Tibial nerve (tissue), 4 donors: ENCODE measurements around the gene BATF. TPM values are rescaled to one million over a fixed set of nuclear protein-coding genes. Genes with fewer than 3 reads are reported as not detected.

Experiments
- DNase-seq, 2 donors: peaks; one replicate each; pipeline ENCODE4 v3.0.0-alpha.2; 2019; ENCODE audit warnings: low spot score in 2 of 2
- H3K27ac ChIP-seq, 4 donors: fragments of 200-600 bp; sonication (generic) in 3 of 4; one replicate each; pipeline ENCODE4 v1.5.1; 2017 to 2019; ENCODE audit warnings: mild to moderate bottlenecking in 1 of 4
- H3K27me3 ChIP-seq, 2 donors: fragments of 200-600 bp; sonication (generic) in 1 of 2; one replicate each; pipeline versions ENCODE4 v1.5.1 to v1.6.0; 2017 to 2019
- H3K36me3 ChIP-seq, 3 donors: fragments of 200-600 bp; sonication (generic); one replicate each; pipeline ENCODE4 v1.5.1; 2018 to 2019
- H3K4me1 ChIP-seq, 4 donors: fragments of 200-600 bp; sonication (generic) in 3 of 4; one replicate each; pipeline ENCODE4 v1.5.1; 2017 to 2019
- H3K4me3 ChIP-seq, 4 donors: fragments of 200-600 bp; sonication (generic) in 3 of 4; one replicate each; pipeline ENCODE4 v1.5.1; 2017 to 2019; ENCODE audit warnings: mild to moderate bottlenecking in 1 of 4, moderate library complexity in 1 of 4
- H3K9me3 ChIP-seq, 4 donors: fragments of 200-600 bp; sonication (generic) in 3 of 4; one replicate each; pipeline ENCODE4 v1.5.1; 2017 to 2019
- EP300 ChIP-seq, 2 donors: sonication (generic); formaldehyde crosslinking; IDR thresholded peaks; one replicate each; pipeline ENCODE4 v1.6.1; 2017; ENCODE audit warnings: antibody characterized with exemption in 2 of 2, mild to moderate bottlenecking in 1 of 2
- POLR2A ChIP-seq, 2 donors: fragments of 450-650 bp; IDR thresholded peaks; one replicate each; pipeline ENCODE4 v1.6.1; 2017; ENCODE audit warnings: antibody characterized with exemption in 2 of 2, mild to moderate bottlenecking in 2 of 2, moderate library complexity in 2 of 2
- WGBS, 2 donors: methylation state at CpG; one replicate each; pipeline ENCODE4 v1.1.5; 2018; 5-methylcytosine and 5-hydroxymethylcytosine counted together
- total RNA-seq, 4 donors: library from RNA; depleted of rRNA; stranded (reverse); fragments of >200 nt; gene quantifications; one replicate each; pipeline ENCODE4 v1.1.0, GENCODE V29; 2016
- TF ChIP-seq, protein P1 (sequence below), 5 experiments: fragments of 200-600 bp in 3 of 5; fragments of 450-650 bp in 2 of 5; sonication (generic) in 3 of 5; IDR thresholded peaks; one replicate each; pipeline ENCODE4 v1.5.1; 2016 to 2019; ENCODE audit warnings: antibody characterized with exemption in 5 of 5, mild to moderate bottlenecking in 3 of 5, moderate library complexity in 2 of 5

The BATF gene
- total RNA-seq, 4 donors from 2014 or later, result 3.8 to 11.1 (median 6.3) TPM; not detected in 1

DNA sequence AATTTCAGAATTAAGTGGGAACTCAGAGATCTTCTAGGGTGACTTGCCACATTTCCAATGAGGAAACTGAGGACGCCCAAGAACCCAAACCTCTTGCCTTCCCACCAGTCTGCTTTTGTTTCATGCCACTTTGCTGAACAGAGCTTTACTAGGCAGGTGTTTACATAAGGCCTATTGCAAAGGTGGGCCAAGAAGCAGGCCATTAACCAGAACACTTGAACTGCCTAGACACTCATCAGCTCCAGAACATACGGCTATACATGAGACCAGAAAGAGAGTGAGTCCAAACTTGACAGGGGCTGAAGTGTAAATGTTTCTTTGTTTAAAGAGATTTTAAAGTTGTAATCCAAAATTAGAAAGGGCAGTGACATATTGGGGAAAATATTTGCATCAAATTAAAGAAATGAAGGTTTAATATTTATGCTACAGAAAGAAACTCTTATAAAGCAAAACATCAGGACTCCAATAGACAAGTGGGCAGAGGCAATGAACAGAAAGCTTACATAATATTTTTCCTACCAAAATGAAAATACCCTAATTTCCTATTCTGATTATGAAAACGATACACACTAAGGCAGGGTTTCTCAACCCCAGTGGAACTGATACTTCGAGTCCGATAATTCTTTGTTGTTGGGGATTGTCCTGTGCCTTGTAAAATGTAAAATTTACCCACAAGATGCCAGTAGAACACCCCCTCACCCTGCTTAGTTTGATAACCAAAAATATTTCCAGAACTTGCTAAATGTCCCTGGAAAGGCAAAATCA lies 11.7 kb downstream of the BATF start:
- 76 to 81% methylated on average over 5 of the region's 5 CpGs for WGBS, 2 donors
- peak overlapping the region in 1 of 4 donors; percentile 16 for H3K27ac ChIP-seq

DNA sequence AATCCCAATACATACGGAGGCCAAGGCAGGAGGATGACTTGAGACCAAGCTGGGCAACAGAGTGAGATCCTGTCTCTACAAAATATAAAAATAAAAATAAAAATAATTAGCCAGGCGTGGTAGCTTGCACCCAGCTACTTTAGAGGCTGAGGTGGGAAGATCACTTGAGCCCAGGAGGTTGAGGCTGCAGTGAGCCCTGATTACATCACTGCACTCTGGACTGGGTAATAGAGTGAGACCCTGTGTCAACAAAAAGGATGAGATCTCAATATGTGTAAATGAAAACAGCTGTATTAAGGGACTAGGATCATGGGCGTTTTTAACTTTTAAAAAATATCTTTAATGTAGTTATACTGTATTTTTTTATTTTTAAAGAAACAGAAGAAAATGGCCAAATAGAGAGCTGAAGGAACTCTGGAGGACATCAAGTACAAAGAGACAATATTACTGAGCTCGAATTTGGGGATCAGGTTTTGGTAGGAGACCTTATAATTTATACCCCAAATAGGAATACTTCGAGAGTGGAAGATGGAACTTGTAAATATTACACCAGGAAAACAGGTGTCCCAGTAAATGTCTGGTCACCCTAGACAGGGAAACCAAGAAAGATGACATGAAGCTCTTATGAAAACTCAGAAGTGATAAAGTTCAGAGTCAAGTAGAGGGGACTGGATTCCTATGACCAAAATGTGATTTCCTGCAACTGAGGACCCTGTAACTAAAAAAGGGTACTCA lies 13.1 kb downstream of the BATF start:
- H3K9me3 ChIP-seq, result no peaks in the 10 kb centered on the region
- 84 to 85% methylated on average over 5 of the region's 5 CpGs for whole genome bisulfite sequencing, 2 donors
- no peaks in the 10 kb centered on the region for H3K27me3 ChIP-seq
- TF ChIP-seq EP300 (IDR thresholded peaks at IDR 0.05) (no peak), POLR2A (IDR thresholded peaks at IDR 0.05) (no peak)
- TF ChIP-seq, protein P1, sequence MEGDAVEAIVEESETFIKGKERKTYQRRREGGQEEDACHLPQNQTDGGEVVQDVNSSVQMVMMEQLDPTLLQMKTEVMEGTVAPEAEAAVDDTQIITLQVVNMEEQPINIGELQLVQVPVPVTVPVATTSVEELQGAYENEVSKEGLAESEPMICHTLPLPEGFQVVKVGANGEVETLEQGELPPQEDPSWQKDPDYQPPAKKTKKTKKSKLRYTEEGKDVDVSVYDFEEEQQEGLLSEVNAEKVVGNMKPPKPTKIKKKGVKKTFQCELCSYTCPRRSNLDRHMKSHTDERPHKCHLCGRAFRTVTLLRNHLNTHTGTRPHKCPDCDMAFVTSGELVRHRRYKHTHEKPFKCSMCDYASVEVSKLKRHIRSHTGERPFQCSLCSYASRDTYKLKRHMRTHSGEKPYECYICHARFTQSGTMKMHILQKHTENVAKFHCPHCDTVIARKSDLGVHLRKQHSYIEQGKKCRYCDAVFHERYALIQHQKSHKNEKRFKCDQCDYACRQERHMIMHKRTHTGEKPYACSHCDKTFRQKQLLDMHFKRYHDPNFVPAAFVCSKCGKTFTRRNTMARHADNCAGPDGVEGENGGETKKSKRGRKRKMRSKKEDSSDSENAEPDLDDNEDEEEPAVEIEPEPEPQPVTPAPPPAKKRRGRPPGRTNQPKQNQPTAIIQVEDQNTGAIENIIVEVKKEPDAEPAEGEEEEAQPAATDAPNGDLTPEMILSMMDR (IDR thresholded peaks at IDR 0.05), result no peak
- peaks cover 0 to 18% (median 4%) of the 10 kb centered on the region in 4 donors for H3K4me1 ChIP-seq
- H3K4me3 ChIP-seq, result no peak overlapping the region
- no peak for DNase-seq
- no peaks in the 10 kb centered on the region for H3K36me3 ChIP-seq
- peak overlapping the region in 3 of 4 donors; percentile 19 to 75 (median 73) for H3K27ac ChIP-seq

More for the DNA sequence above, 11.7 kb downstream of the BATF start:
- Histone ChIP-seq H3K27me3 (no peaks in the 10 kb centered on the region), H3K9me3 (no peaks in the 10 kb centered on the region), H3K4me3 (no peak overlapping the region), H3K4me1 (peaks cover 0 to 18% (median 2%) of the 10 kb centered on the region in 4 donors), H3K36me3 (no peaks in the 10 kb centered on the region)
- no peak for DNase-seq
- TF ChIP-seq, protein P1 (IDR thresholded peaks at IDR 0.05), result no peak
- TF ChIP-seq EP300 (IDR thresholded peaks at IDR 0.05) (no peak), POLR2A (IDR thresholded peaks at IDR 0.05) (no peak)

DNA sequence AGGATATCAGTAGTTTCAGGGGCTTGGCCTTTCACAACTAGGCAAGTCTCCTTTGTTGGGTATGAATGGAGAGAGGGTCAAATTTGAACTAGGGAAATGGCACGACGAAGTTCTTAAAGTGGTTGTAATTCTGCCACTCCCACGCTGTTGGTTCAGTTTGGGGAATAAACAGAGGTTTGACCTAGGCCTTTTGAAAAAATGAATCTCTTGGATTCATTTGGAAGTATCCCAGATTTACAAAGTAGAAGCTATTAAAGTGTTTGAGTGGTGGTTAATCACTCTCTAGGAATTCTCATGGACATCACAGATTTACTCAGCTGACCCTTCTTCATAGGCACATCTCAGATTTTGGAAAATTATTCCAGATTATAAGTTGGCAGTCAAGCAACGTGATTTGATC lies 14.8 kb downstream of the BATF start:
- Histone ChIP-seq H3K27me3 (no peaks in the 10 kb centered on the region), H3K4me3 (no peak overlapping the region), H3K36me3 (no peaks in the 10 kb centered on the region), H3K9me3 (no peaks in the 10 kb centered on the region), H3K4me1 (peaks cover 0 to 19% (median 4%) of the 10 kb centered on the region in 4 donors), H3K27ac (peak overlapping the region in 2 of 4 donors; percentile 36 to 82)
- no peak for DNase-seq
- TF ChIP-seq, protein P1 (IDR thresholded peaks at IDR 0.05), result no peak
- no peak for TF ChIP-seq EP300 (IDR thresholded peaks at IDR 0.05)
- no peak for TF ChIP-seq POLR2A (IDR thresholded peaks at IDR 0.05)
- WGBS, 2 donors, result 46 to 48% methylated on average over 4 of the region's 4 CpGs

DNA sequence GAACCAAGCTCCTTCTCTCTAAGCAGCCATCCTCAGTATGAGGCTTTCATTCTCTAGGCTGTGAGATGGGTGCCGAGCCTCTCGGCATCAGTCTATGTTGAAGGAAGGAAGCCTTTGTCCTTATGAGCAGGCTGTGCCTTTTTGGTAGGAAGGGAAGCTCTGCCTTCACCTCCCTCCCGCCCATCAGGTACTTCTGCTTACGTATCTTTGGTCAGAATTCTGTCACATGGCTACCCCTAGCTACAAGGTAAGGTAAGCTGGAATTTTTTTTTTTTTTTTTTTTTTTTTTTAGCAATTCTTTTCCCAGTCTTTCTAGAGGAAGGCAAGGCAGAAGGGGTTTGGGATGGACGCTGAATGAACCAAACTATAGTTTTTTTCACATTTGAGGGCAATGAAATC lies 16.9 kb downstream of the BATF start:
- Histone ChIP-seq H3K9me3 (no peaks in the 10 kb centered on the region), H3K27me3 (no peaks in the 10 kb centered on the region), H3K4me1 (peaks cover 0 to 37% (median 6%) of the 10 kb centered on the region in 4 donors), H3K27ac (no peak overlapping the region), H3K36me3 (no peaks in the 10 kb centered on the region), H3K4me3 (no peak overlapping the region)
- TF ChIP-seq POLR2A (IDR thresholded peaks at IDR 0.05) (no peak), EP300 (IDR thresholded peaks at IDR 0.05) (no peak)
- TF ChIP-seq, protein P1 (IDR thresholded peaks at IDR 0.05), result no peak
- no peak for DNase-seq
- 90 to 93% methylated on average over 5 of the region's 5 CpGs for WGBS, 2 donors
